Ishikawa (cell line): ENCODE measurements around the gene PUSL1.

Source experiments
- CEBPB ChIP-seq: IDR thresholded peaks from 2 replicates; pipeline ENCODE4 v1.6.1; 2012
- RAD21 ChIP-seq: IDR thresholded peaks from 2 replicates; pipeline ENCODE4 v1.6.1; 2012; ENCODE audit warnings: low read depth
- TCF12 ChIP-seq: IDR thresholded peaks from 2 replicates; pipeline ENCODE4 v1.6.1; 2012; ENCODE audit warnings: low read depth

GRCh38 chr1:1287288-1288110 lies 20.9 kb upstream of the PUSL1 start:
- TF ChIP-seq RAD21 (no peak), CEBPB (no peak), TCF12 (no peak)
